Endothelial cell of umbilical vein (primary cell): ENCODE measurements around the gene ESPNL.

ENCODE experiments used
- CTCF ChIP-seq, 2 donors: IDR thresholded peaks; 1 replicate in 1 of 2; 2 replicates in 1 of 2; pipeline ENCODE4 v1.5.1; 2011; ENCODE audit warnings: low read length in 2 of 2, mild to moderate bottlenecking in 2 of 2, moderate library complexity in 2 of 2, control low read depth in 1 of 2, inconsistent platforms in 1 of 2, low read depth in 1 of 2; ENCODE audit not compliant: insufficient read depth in 1 of 2; ENCODE audit errors: extremely low read depth in 1 of 2
- EZH2 ChIP-seq: IDR thresholded peaks from 2 replicates; pipeline ENCODE4 v1.6.1; 2012; ENCODE audit warnings: borderline replicate concordance, low read depth, mild to moderate bottlenecking, moderate library complexity, low read length, inconsistent platforms; ENCODE audit not compliant: severe bottlenecking
- FOS ChIP-seq: IDR thresholded peaks from 2 replicates; pipeline ENCODE4 v1.6.1; 2011; ENCODE audit warnings: mild to moderate bottlenecking, low read length, moderate library complexity, borderline replicate concordance; ENCODE audit not compliant: insufficient read depth
- GATA2 ChIP-seq: IDR thresholded peaks from 2 replicates; pipeline ENCODE4 v1.7.0; 2011; ENCODE audit warnings: low read depth, mild to moderate bottlenecking, moderate library complexity, mixed read lengths, low read length; ENCODE audit not compliant: insufficient read length, insufficient read depth
- JUN ChIP-seq: IDR thresholded peaks from 2 replicates; pipeline ENCODE4 v1.6.1; 2011; ENCODE audit warnings: borderline replicate concordance, low read depth; ENCODE audit not compliant: insufficient read length, insufficient read depth
- MAX ChIP-seq: IDR thresholded peaks from 2 replicates; pipeline ENCODE4 v1.6.1; 2011; ENCODE audit not compliant: insufficient read depth, insufficient read length
- MYC ChIP-seq: IDR thresholded peaks from one replicate; pipeline ENCODE4 v1.6.1; 2011; ENCODE audit warnings: mild to moderate bottlenecking, low read depth, low read length
- POLR2A ChIP-seq: IDR thresholded peaks from 2 replicates; pipeline ENCODE4 v1.6.1; 2012; ENCODE audit warnings: low read depth, mild to moderate bottlenecking, control low read depth, low read length
- POLR2AphosphoS5 ChIP-seq: IDR thresholded peaks from 2 replicates; pipeline ENCODE4 v1.6.1; 2012; ENCODE audit warnings: low read depth, mild to moderate bottlenecking, control low read depth, low read length, moderate library complexity; ENCODE audit not compliant: insufficient read depth

GRCh38 chr2:238108423-238109183, 8.5 kb downstream of the ESPNL start:
- TF ChIP-seq CTCF (IDR thresholded peaks at IDR 0.05; ENCODE audit: extremely low read depth in 1 of 2, insufficient read depth in 1 of 2, low read depth in 1 of 2, low read length in 2 of 2) (no peak), POLR2A (no peak), EZH2 (no peak), MAX (no peak), JUN (no peak), POLR2AphosphoS5 (no peak), MYC (no peak), FOS (no peak), GATA2 (no peak)
